ENCODE measurements around the gene PCDHGA8.
"Not testable (repeated sequence)": the region's sequence is repeated elsewhere in the genome, so short reads cannot be mapped to it uniquely, and the experiment has no call there.

PCDHGA8 gene

GRCh38 chr5:141362719-141363118 is 29.7 kb upstream of the PCDHGA8 start:
- H3K27ac Mint-ChIP-seq: no peak overlapping the region
- peaks cover 37% of the 10 kb centered on the region for H3K36me3 Mint-ChIP-seq (ENCODE audit: low read depth)
- H3K27me3 Mint-ChIP-seq: peaks cover 86% of the 10 kb centered on the region
- no peak overlapping the region for H3K4me3 Mint-ChIP-seq
- H3K4me1 Mint-ChIP-seq (ENCODE audit: low read depth): no peaks in the 10 kb centered on the region
- peaks cover 46% of the 10 kb centered on the region for H3K9me3 Mint-ChIP-seq

GRCh38 chr5:141363952-141364660 is 28.3 kb upstream of the PCDHGA8 start, which contains the start of gene PCDHGA5:
PCDHGA5 (plus strand) TSS chr5:141364162; CDS start chr5:141364331, 169 bp downstream.
- peaks cover 41% of the 10 kb centered on the region for H3K9me3 Mint-ChIP-seq
- H3K36me3 Mint-ChIP-seq (ENCODE audit: low read depth): peaks cover 37% of the 10 kb centered on the region
- no peaks in the 10 kb centered on the region for H3K4me1 Mint-ChIP-seq (ENCODE audit: low read depth)
- H3K4me3 Mint-ChIP-seq: no peak within 1 kb of the TSS
- peaks cover 88% of the 10 kb centered on the region for H3K27me3 Mint-ChIP-seq
- no peak within 1 kb of the TSS for H3K27ac Mint-ChIP-seq

DNA sequence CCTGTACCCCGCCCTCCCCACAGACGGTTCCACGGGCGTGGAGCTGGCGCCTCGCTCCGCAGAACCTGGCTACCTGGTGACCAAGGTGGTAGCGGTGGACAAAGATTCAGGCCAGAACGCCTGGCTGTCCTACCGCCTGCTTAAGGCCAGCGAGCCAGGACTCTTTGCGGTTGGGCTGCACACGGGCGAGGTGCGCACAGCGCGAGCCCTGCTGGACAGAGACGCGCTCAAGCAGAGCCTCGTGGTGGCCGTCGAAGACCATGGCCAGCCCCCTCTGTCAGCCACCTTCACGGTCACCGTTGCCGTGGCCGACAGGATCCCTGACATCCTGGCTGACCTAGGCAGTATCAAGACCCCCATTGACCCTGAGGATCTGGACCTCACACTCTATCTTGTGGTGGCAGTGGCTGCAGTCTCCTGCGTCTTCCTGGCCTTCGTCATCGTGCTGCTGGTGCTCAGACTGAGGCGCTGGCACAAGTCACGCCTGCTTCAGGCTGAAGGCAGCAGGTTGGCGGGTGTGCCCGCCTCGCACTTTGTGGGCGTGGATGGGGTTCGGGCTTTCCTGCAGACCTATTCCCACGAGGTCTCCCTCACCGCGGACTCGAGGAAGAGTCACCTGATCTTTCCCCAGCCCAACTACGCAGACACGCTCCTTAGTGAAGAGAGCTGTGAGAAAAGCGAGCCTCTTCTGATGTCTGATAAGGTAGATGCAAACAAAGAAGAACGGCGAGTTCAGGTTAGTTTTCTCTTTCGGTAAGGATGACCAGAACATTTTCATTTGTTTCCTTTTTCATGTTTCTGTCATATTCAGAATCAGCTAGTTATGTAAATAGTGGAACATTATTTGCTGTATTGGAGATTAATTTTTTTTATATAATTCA is 26.2 kb upstream of the PCDHGA8 start:
- peaks cover 88% of the 10 kb centered on the region for H3K27me3 Mint-ChIP-seq
- peaks cover 40% of the 10 kb centered on the region for H3K9me3 Mint-ChIP-seq
- no peak overlapping the region for H3K27ac Mint-ChIP-seq
- H3K36me3 Mint-ChIP-seq (ENCODE audit: low read depth): peaks cover 27% of the 10 kb centered on the region
- no peak overlapping the region for H3K4me3 Mint-ChIP-seq
- no peaks in the 10 kb centered on the region for H3K4me1 Mint-ChIP-seq (ENCODE audit: low read depth)

DNA sequence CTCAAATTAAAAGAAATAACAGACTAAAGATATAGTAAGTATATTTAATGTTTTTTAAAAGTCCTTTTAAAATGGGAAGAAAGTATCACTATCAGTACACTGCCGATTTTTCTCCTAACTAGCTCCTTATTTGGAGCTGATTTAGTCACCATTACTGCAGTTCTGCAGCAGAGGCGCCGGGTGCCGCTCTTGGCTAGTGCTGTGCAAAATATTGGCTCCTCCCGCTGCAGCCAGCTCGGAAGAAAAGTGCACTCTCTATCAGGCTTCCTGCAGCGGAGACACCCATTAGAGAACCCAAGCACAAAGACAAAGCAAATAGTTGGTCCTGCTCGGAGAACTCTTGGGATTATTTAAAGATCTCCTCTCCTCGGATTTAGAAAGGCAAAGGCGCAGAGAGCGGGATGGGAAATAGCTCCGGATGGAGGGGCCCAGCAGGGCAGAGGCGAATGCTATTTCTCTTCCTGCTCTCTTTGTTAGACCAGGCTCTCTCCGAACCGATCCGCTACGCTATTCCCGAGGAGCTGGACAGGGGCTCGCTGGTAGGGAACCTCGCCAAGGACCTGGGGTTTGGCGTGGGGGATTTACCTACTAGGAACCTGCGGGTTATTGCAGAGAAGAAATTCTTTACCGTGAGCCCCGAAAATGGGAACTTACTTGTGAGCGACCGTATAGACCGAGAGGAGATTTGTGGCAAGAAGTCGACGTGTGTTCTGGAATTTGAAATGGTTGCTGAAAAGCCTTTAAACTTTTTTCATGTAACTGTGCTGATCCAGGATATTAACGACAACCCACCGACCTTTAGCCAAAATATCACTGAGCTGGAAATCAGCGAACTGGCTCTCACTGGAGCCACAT is 22.2 kb upstream of the PCDHGA8 start, which contains the start of gene PCDHGB3:
Gene PCDHGB3 (plus strand): TSS at position 249 of the 855 bp plus-strand sequence. CDS start 153 bp downstream, at position 402.
- Mint-ChIP-seq H3K36me3 (ENCODE audit: low read depth) (peaks cover 35% of the 10 kb centered on the region), H3K9me3 (peaks cover 39% of the 10 kb centered on the region), H3K4me1 (ENCODE audit: low read depth) (no peaks in the 10 kb centered on the region), H3K4me3 (peak within 1 kb of the TSS; percentile 64), H3K27ac (no peak within 1 kb of the TSS), H3K27me3 (peaks cover 87% of the 10 kb centered on the region)

DNA sequence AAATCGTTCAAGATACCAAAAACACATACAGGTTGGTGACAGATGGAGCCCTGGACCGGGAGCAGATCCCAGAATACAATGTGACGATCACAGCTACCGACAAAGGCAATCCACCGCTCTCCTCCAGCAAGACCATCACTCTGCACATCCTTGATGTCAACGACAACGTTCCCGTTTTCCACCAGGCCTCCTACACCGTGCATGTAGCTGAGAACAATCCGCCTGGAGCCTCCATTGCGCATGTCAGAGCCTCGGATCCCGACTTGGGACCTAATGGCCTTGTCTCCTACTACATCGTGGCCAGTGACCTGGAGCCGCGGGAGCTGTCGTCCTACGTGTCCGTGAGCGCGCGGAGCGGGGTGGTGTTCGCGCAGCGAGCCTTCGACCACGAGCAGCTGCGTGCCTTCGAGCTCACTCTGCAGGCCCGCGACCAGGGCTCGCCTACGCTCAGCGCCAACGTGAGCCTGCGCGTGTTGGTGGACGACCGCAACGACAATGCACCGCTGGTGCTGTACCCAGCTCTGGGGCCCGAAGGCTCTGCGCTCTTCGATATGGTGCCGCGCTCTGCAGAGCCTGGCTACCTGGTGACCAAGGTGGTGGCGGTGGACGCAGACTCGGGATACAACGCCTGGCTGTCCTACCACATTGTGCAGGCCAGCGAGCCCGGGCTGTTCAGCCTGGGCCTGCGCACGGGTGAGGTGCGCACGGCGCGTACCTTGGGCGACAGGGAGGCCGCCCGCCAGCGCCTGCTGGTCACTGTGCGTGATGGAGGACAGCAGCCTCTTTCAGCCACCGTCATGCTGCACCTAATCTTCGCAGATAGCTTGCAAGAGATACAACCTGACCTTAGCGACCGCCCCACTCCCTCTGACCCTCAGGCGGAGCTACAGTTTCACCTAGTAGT is 20.6 kb upstream of the PCDHGA8 start:
- H3K4me3 Mint-ChIP-seq: no peak overlapping the region
- peaks cover 32% of the 10 kb centered on the region for H3K36me3 Mint-ChIP-seq (ENCODE audit: low read depth)
- peaks cover 38% of the 10 kb centered on the region for H3K9me3 Mint-ChIP-seq
- peaks cover 84% of the 10 kb centered on the region for H3K27me3 Mint-ChIP-seq
- no peaks in the 10 kb centered on the region for H3K4me1 Mint-ChIP-seq (ENCODE audit: low read depth)
- no peak overlapping the region for H3K27ac Mint-ChIP-seq

GRCh38 chr5:141373673-141374317 is 18.6 kb upstream of the PCDHGA8 start, which contains the start of gene PCDHGA6:
PCDHGA6 (plus strand) TSS chr5:141373891; CDS start chr5:141374084, 193 bp downstream.
- Mint-ChIP-seq H3K4me3 (peak within 1 kb of the TSS; percentile 39), H3K27me3 (peaks cover 79% of the 10 kb centered on the region), H3K36me3 (ENCODE audit: low read depth) (peaks cover 32% of the 10 kb centered on the region), H3K4me1 (ENCODE audit: low read depth) (no peaks in the 10 kb centered on the region), H3K27ac (no peak within 1 kb of the TSS), H3K9me3 (peaks cover 40% of the 10 kb centered on the region)

DNA sequence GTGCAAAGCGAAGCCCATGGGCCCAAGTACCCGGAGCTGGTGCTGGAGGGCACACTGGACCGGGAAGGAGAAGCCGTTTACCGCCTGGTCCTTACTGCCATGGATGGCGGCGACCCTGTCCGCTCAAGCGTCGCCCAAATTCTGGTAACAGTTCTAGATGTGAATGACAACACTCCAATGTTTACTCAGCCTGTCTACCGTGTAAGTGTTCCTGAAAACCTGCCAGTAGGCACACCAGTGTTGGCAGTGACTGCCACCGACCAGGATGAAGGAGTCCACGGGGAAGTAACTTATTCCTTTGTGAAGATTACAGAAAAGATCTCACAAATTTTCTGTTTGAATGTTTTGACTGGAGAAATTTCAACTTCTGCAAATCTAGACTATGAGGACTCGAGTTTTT is 17.8 kb upstream of the PCDHGA8 start:
- Mint-ChIP-seq H3K27me3 (peaks cover 77% of the 10 kb centered on the region), H3K27ac (no peak overlapping the region), H3K9me3 (peaks cover 40% of the 10 kb centered on the region), H3K4me3 (no peak overlapping the region), H3K36me3 (ENCODE audit: low read depth) (peaks cover 32% of the 10 kb centered on the region), H3K4me1 (ENCODE audit: low read depth) (no peaks in the 10 kb centered on the region)

- H3K36me3 Mint-ChIP-seq (ENCODE audit: low read depth): peaks cover 32% of the 10 kb centered on the region
- H3K4me3 Mint-ChIP-seq; H3K27ac Mint-ChIP-seq; H3K4me1 Mint-ChIP-seq (ENCODE audit: low read depth): not testable (repeated sequence)
- peaks cover 39% of the 10 kb centered on the region for H3K9me3 Mint-ChIP-seq
- peaks cover 75% of the 10 kb centered on the region for H3K27me3 Mint-ChIP-seq
These were observed 16.8 kb upstream of the PCDHGA8 start for GRCh38 chr5:141375444-141376155.

DNA sequence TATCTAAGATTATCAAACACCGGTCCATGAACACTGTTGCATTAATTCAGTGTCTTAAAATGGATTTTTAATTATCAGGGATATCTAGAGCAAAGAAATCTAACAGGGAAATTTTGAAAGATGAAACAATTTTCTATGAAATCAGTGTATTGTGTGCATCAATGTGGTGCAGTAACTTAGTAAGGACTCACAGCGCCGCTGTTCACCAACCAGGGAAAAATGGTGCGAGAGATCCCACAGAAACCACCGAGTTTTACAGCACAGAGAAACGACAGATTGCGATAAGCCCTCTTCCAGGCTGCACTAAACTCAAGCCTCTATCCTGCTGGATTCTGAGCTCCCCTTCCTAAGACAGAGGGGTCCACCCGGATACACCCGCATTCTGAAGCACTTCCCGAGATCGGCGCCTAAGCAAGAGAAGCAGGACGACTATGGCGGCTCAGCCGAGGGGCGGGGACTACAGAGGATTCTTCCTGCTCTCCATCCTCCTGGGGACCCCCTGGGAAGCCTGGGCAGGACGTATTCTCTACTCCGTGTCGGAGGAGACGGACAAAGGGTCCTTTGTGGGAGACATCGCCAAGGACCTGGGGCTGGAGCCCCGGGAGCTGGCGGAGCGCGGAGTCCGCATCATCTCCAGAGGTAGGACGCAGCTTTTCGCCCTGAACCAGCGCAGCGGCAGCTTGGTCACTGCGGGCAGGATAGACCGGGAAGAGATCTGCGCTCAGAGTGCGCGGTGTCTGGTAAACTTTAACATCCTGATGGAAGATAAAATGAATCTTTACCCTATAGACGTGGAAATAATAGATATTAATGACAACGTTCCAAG is 9.8 kb upstream of the PCDHGA8 start, which contains the start of gene PCDHGA7:
Gene PCDHGA7 (plus strand): TSS at position 274 of the 826 bp plus-strand sequence. CDS start 158 bp downstream, at position 432.
- Mint-ChIP-seq H3K36me3 (ENCODE audit: low read depth) (peaks cover 12% of the 10 kb centered on the region), H3K9me3 (peaks cover 32% of the 10 kb centered on the region), H3K4me1 (ENCODE audit: low read depth) (no peaks in the 10 kb centered on the region), H3K27me3 (peaks cover 80% of the 10 kb centered on the region), H3K4me3 (peak within 1 kb of the TSS; percentile 48), H3K27ac (no peak within 1 kb of the TSS)

- Mint-ChIP-seq H3K27me3 (peaks cover 82% of the 10 kb centered on the region), H3K9me3 (peaks cover 34% of the 10 kb centered on the region), H3K36me3 (ENCODE audit: low read depth) (peaks cover 14% of the 10 kb centered on the region), H3K4me1 (ENCODE audit: low read depth) (no peaks in the 10 kb centered on the region), H3K27ac (no peak overlapping the region), H3K4me3 (no peak overlapping the region)
These were observed 9.1 kb upstream of the PCDHGA8 start for GRCh38 chr5:141383345-141383744.

DNA sequence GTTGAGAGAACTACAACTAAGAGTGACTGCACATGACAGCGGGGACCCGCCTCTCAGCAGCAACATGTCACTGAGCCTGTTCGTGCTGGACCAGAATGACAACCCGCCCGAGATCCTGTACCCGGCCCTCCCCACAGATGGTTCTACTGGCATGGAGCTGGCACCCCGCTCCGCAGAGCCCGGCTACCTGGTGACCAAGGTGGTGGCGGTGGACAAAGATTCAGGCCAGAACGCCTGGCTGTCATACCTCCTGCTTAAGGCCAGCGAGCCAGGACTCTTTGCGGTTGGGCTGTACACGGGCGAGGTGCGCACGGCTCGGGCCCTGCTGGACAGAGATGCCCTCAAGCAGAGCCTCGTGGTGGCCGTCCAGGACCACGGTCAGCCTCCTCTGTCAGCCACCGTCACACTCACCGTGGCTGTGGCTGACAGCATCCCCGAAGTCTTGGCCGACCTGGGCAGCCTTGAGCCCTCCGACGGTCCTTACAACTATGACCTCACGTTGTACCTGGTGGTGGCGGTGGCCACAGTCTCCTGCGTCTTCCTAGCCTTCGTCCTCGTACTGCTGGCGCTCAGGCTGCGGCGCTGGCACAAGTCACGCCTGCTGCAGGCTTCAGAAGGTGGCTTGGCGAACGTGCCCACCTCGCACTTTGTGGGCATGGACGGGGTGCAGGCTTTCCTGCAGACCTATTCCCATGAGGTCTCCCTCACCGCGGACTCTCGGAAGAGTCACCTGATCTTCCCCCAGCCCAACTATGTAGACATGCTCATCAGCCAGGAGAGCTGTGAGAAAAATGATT is 7.8 kb upstream of the PCDHGA8 start:
- Mint-ChIP-seq H3K9me3 (peaks cover 38% of the 10 kb centered on the region), H3K4me3 (no peak overlapping the region), H3K27ac (no peak overlapping the region), H3K4me1 (ENCODE audit: low read depth) (no peaks in the 10 kb centered on the region), H3K36me3 (ENCODE audit: low read depth) (peaks cover 23% of the 10 kb centered on the region), H3K27me3 (peaks cover 81% of the 10 kb centered on the region)

All from stimulated activated naive CD8-positive, alpha-beta T cell treated with anti-CD3 and anti-CD28 coated beads, Interleukin-15, Interleukin-2, amounts not matched to agents 100 ng/mL and 50 ng/mL, for 24 hours (primary cell).